T47D (cell line): ENCODE measurements around the gene NMNAT3.
"Not testable (repeated sequence)": the region's sequence is repeated elsewhere in the genome, so short reads cannot be mapped to it uniquely, and the experiment has no call there.

ENCODE experiments used
- DNase-seq, 2 experiments: peaks; one replicate each; pipeline versions ENCODE4 v3.0.0 to v3.0.0-alpha.2; 2011 to 2012; ENCODE audit warnings: low read depth in 1 of 2, low spot score in 1 of 2
- JUND ChIP-seq: IDR thresholded peaks from 2 replicates; pipeline ENCODE4 v1.6.1; 2012; ENCODE audit warnings: low read depth
- in situ Hi-C: cut with HindIII; loops from 2 replicates; pipeline ENCODE4 v1.10.0; 2016; ENCODE audit warnings: low sequenced_read_pairs, low pct_unique_long_range_greater_than_20kb

NMNAT3 gene

GRCh38 chr3:139610886-139611285 lies 66.9 kb downstream of the NMNAT3 start:
- in situ Hi-C loops, result no loop called here
- no peak for TF ChIP-seq JUND

GRCh38 chr3:139608924-139609323 lies 68.8 kb downstream of the NMNAT3 start:
- TF ChIP-seq JUND, result no peak
- in situ Hi-C loops, result no loop called here
- DNase-seq, result no peak

More at GRCh38 chr3:139610886-139611285, 66.9 kb downstream of the NMNAT3 start:
- no peak for DNase-seq

- in situ Hi-C loops, result no loop called here
- TF ChIP-seq JUND, result no peak
- no peak for DNase-seq
These were observed 69.7 kb downstream of the NMNAT3 start for GRCh38 chr3:139608108-139608380.

- in situ Hi-C loops, result no loop called here
- DNase-seq, result no peak
- TF ChIP-seq JUND, result no peak
These were observed 70.3 kb downstream of the NMNAT3 start for GRCh38 chr3:139607257-139608107.

GRCh38 chr3:139602003-139602402 lies 75.8 kb downstream of the NMNAT3 start:
- in situ Hi-C loops, result no loop called here
- DNase-seq, result no peak
- no peak for TF ChIP-seq JUND

- TF ChIP-seq JUND, result no peak
- in situ Hi-C loops, result no loop called here
- DNase-seq, result peak in 1 of 2 experiments; percentile 16
These were observed 76.4 kb downstream of the NMNAT3 start for GRCh38 chr3:139601191-139601961.

- TF ChIP-seq JUND, result no peak
- no peak for DNase-seq
- in situ Hi-C loops, result no loop called here
These were observed 79.8 kb downstream of the NMNAT3 start for GRCh38 chr3:139597947-139598346.

GRCh38 chr3:139591186-139591585 lies 86.6 kb downstream of the NMNAT3 start:
- DNase-seq, in situ Hi-C loops: not testable (repeated sequence)

- no peak for TF ChIP-seq JUND
- DNase-seq, result peak; percentile 34 to 65
- in situ Hi-C loops, result no loop called here
These were observed 89.3 kb downstream of the NMNAT3 start for GRCh38 chr3:139588450-139588849.

- DNase-seq, result no peak
- in situ Hi-C loops, result no loop called here
- TF ChIP-seq JUND, result no peak
These were observed 90.0 kb downstream of the NMNAT3 start for GRCh38 chr3:139587797-139588196.

- in situ Hi-C loops, result no loop called here
- no peak for TF ChIP-seq JUND
- DNase-seq, result no peak
These were observed 91.3 kb downstream of the NMNAT3 start for GRCh38 chr3:139586420-139587017.

- DNase-seq, result no peak
- in situ Hi-C loops, result no loop called here
- no peak for TF ChIP-seq JUND
These were observed 92.0 kb downstream of the NMNAT3 start for GRCh38 chr3:139585820-139586219.

- in situ Hi-C loops, result not testable (repeated sequence)
These were observed 94.1 kb downstream of the NMNAT3 start for GRCh38 chr3:139583651-139584050.

More at GRCh38 chr3:139583651-139584050, 94.1 kb downstream of the NMNAT3 start:
- not testable (repeated sequence) for DNase-seq
